Measurements from ENCODE around the gene PIH1D1.

Gene PIH1D1

GRCh38 chr19:49451430-49452181, at the start of gene PIH1D1:
Gene PIH1D1, minus strand, starts transcription at chr19:49451814. Its CDS starts 240 bp downstream, at chr19:49451574.
- DNase-seq = peak; percentile 100

- DNase-seq = no peak
Measured at GRCh38 chr19:49499030-49499670, 47.5 kb upstream of the PIH1D1 start.

- DNase-seq = no peak
Measured at GRCh38 chr19:49498475-49498874, 46.9 kb upstream of the PIH1D1 start.

- DNase-seq = no peak
Measured at GRCh38 chr19:49497789-49498103, 46.1 kb upstream of the PIH1D1 start.

GRCh38 chr19:49497047-49497788, 45.6 kb upstream of the PIH1D1 start:
- peak; percentile 61 for DNase-seq

GRCh38 chr19:49496574-49497008, 45.0 kb upstream of the PIH1D1 start:
- DNase-seq = no peak

- DNase-seq = no peak
Measured at GRCh38 chr19:49492573-49493405, 41.2 kb upstream of the PIH1D1 start.

- no peak for DNase-seq
Measured at GRCh38 chr19:49491804-49492572, 40.4 kb upstream of the PIH1D1 start.

- DNase-seq = no peak
Measured at GRCh38 chr19:49491030-49491803, 39.6 kb upstream of the PIH1D1 start.

- no peak for DNase-seq
Measured at GRCh38 chr19:49490287-49491029, 38.8 kb upstream of the PIH1D1 start.

GRCh38 chr19:49489601-49490167, 38.1 kb upstream of the PIH1D1 start:
- no peak for DNase-seq

- DNase-seq = no peak
Measured at GRCh38 chr19:49488863-49489537, 37.4 kb upstream of the PIH1D1 start.

GRCh38 chr19:49488046-49488862, 36.6 kb upstream of the PIH1D1 start:
- DNase-seq = peak; percentile 53

- DNase-seq = peak; percentile 100
Measured at GRCh38 chr19:49487277-49488045, 35.8 kb upstream of the PIH1D1 start, which contains the start of gene RPL13A. Gene RPL13A, plus strand, starts transcription at chr19:49487608. Its CDS starts 22 bp downstream, at chr19:49487630.

- DNase-seq = no peak
Measured at GRCh38 chr19:49486710-49487276, 35.2 kb upstream of the PIH1D1 start.

- no peak for DNase-seq
Measured at GRCh38 chr19:49486232-49486631, 34.6 kb upstream of the PIH1D1 start.

GRCh38 chr19:49481020-49481683, 29.5 kb upstream of the PIH1D1 start:
- no peak for DNase-seq

Measured in NCI-H146 (cell line).